GM12875 (cell line): Measurements from ENCODE around the gene TMEM132E.

Experiments used
- H3K4me3 ChIP-seq: one replicate; pipeline ENCODE4 v1.5.1; 2011; ENCODE audit warnings: low read depth, low read length, control low read depth
- CTCF ChIP-seq: IDR thresholded peaks from 2 replicates; pipeline ENCODE4 v1.5.1; 2011; ENCODE audit warnings: low read depth, mild to moderate bottlenecking, control low read depth, inconsistent platforms, low read length, moderate library complexity, borderline replicate concordance; ENCODE audit not compliant: insufficient read depth

TMEM132E gene

GRCh38 chr17:34665819-34666763 lies 86.7 kb downstream of the TMEM132E start:
- no peak overlapping the region for H3K4me3 ChIP-seq
- TF ChIP-seq CTCF = no peak

- H3K4me3 ChIP-seq = no peak overlapping the region
- no peak for TF ChIP-seq CTCF
Measured at GRCh38 chr17:34667656-34668055, 88.3 kb downstream of the TMEM132E start.

- no peak for TF ChIP-seq CTCF
- no peak overlapping the region for H3K4me3 ChIP-seq
Measured at GRCh38 chr17:34668206-34668605, 88.8 kb downstream of the TMEM132E start.

- TF ChIP-seq CTCF = no peak
- H3K4me3 ChIP-seq = no peak overlapping the region
Measured at GRCh38 chr17:34669511-34669910, 90.1 kb downstream of the TMEM132E start.

GRCh38 chr17:34670618-34671017 lies 91.2 kb downstream of the TMEM132E start:
- no peak for TF ChIP-seq CTCF

GRCh38 chr17:34671191-34671590 lies 91.8 kb downstream of the TMEM132E start:
- no peak overlapping the region for H3K4me3 ChIP-seq
- no peak for TF ChIP-seq CTCF

More at GRCh38 chr17:34670618-34671017, 91.2 kb downstream of the TMEM132E start:
- no peak overlapping the region for H3K4me3 ChIP-seq
